Ramos (cell line): ENCODE measurements around the gene NOTUM.

ENCODE experiments used
- in situ Hi-C: fragments of 300-500 bp; cut with MboI; formaldehyde crosslinking; loops from one replicate; pipeline ENCODE4 v1.14.3; 2022; ENCODE audit warnings: low sequenced_read_pairs; ENCODE audit not compliant: unreplicated experiment

NOTUM gene

GRCh38 chr17:81980122-81980521 is 19.1 kb upstream of the NOTUM start:
- in situ Hi-C loops, result no loop called here

GRCh38 chr17:81978524-81979298 is 17.7 kb upstream of the NOTUM start:
- in situ Hi-C loops, result no loop called here

DNA sequence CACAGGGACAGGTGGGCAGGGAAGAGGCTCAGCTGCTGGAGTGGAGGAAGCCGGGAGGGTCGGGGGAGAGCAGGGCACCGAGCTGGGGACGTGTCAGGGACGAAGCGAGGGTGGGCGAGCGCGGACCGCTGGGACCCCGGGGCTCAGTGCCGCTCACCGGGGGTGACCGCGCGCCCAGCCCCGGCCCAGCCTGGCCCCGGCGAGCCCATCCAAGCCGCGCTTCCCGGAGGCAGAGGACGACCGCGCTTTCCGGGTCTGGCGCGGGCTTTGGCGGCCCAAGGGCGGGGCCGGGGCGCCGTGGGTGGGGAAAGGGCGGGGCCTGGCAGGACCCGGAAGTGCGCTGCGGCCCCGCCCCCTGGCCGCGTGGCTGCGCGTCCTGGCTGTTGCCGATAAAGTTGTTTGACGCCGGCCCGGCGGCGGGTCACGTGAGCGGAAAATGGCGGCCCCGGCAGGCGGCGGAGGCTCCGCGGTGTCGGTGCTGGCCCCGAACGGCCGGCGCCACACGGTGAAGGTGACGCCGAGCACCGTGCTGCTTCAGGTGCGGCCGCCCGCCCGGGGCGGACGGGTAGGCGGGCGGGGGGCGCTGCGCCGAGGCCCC is 16.3 kb upstream of the NOTUM start, which contains the start of gene ASPSCR1:
ASPSCR1 (plus strand) TSS at position 419 of the 598 bp plus-strand sequence; CDS start at position 437, 18 bp downstream.
- in situ Hi-C loops, result no loop called here

GRCh38 chr17:81976332-81977210 is 15.6 kb upstream of the NOTUM start:
- in situ Hi-C loops, result no loop called here

DNA sequence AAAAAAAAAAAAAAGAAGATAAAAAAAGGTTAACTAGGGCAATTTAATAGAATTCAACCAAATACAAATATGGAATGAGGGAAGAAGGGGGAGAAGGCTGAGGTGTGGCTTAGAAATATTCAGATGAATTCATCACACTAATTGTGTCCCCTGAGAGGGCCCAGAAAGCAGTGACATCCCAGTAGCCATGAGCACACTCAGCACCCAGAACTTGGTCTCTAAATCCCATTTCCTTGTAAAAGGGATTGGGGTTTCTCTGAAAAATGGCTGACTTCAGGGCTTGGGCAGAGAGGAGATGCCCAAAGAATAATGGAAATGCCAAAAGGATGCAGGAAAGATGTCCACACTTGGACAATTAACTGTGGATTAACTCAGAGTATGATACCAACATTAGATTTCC is 12.4 kb upstream of the NOTUM start:
- in situ Hi-C loops, result no loop called here

DNA sequence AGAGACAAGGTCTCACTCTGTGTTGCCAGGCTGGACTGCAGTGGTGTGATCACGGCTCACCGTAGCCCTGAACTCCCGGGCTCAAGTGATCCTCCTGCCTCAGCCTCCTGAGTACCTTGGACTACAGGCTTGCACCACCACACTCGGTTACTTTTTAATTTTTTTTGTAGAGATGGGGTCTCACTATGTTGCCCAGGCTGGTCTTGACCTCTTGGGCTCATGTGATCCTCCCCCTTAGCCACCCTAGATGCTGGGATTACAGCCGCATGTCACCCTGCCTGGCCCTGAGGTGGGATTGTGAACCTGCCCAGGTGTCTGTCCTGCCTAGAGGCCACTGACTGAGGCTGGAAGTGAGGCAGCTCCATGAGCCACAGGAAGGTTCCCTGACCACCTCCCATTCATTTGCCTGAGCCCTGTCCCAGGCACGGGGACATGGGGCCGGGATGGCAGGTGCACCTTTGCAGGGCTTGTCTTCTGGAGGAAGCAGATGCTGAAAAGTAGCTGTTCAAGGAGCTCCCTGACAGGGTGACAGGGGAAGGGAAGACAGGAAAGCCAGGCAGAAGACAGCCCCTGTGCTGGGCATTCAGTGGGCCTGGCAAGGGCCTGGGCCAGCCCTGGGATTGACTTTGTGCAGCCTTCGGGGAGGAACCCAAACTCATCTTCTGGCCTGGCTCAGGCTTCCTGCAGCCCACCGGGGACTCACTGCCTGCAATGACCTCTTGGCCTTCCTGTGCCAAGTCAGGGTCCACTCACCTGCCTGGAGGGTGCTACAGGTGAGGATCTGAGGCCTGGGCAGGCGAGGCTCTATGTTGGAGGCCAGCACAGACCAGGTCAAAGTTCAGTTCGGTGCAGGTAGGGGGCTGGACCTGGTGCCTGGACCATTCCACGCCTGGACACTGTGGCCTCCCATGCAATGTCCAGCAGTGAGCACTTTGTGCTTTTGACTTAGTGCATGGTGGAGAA is 8.1 kb upstream of the NOTUM start:
- in situ Hi-C loops, result no loop called here

DNA sequence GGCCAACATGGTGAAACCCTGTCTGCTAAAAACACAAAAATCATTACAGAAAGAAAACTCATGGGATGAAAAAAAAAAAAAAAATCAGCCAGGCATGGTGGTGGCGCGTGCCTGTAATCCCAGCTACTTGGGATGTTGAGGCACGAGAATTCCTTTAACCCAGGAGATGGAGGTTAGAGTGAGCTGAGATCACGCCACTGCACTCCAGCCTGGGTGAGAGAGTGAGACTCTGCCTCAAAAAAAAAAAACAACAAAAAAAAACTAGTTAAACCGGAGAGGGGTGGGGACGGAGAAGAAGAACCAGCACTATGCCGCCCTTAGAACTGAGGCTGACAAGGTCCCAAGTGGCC is 7.4 kb upstream of the NOTUM start:
- in situ Hi-C loops, result no loop called here

GRCh38 chr17:81967533-81968395 is 6.8 kb upstream of the NOTUM start:
- in situ Hi-C loops, result no loop called here

DNA sequence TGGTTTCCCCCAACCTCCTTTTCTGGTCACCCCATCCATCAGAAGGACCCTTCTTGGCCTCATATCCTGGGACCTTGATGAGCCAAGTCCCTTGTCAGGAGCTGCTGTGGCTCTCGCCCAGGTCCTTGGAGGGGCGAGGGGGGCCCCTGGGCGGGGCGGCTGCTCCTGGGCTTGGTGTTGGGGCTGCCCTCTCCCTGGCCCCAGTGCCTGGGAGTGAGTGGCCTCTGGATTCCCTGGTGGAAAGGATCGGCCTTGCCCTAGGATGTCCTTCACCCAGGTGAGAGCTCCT is 6.2 kb upstream of the NOTUM start:
- in situ Hi-C loops, result no loop called here

DNA sequence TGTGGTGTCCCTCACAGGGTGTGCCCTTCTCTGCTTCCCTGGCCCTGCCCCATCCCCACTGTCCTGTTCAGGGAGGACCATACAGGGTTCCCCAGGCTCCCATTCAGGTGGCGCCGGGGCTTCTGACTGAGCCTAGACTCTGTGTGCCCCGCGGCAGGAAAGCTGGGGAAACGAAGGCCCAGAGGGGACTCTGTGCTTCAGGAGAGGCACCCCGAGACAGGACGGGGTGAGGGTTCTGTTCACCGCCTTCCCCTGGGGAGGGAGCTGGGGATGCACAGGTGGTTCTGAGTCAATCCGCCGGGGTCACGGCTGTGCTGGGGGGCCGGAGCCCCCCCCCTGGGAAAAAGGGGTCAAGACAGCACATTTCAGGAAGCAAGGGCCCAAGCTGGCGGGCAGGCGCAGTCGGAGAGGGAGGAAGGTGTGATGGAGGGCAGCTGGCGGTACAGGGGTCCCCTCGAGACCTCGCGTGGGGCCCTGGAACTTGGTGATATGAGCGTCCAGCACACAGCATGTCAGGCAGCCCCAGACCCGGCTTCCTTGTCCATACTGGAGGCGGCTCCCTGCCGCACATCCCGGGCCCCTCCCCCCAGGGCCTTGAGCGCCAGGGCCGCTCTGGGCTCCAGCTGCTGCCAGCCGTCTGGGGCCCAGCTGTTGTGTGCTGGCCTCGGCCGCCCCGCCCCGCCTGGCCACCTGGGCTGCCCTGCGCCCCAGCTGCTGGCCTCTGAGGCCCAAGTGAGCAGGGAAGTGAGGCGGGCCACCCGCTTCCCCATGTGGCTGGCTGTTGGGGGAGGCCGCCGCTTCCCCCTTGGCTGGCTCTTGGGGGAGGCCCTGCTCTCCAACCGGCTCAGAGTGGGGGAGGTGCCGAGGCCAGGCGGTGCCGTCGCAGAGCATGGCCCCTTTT is 5.6 kb upstream of the NOTUM start:
- in situ Hi-C loops, result no loop called here

DNA sequence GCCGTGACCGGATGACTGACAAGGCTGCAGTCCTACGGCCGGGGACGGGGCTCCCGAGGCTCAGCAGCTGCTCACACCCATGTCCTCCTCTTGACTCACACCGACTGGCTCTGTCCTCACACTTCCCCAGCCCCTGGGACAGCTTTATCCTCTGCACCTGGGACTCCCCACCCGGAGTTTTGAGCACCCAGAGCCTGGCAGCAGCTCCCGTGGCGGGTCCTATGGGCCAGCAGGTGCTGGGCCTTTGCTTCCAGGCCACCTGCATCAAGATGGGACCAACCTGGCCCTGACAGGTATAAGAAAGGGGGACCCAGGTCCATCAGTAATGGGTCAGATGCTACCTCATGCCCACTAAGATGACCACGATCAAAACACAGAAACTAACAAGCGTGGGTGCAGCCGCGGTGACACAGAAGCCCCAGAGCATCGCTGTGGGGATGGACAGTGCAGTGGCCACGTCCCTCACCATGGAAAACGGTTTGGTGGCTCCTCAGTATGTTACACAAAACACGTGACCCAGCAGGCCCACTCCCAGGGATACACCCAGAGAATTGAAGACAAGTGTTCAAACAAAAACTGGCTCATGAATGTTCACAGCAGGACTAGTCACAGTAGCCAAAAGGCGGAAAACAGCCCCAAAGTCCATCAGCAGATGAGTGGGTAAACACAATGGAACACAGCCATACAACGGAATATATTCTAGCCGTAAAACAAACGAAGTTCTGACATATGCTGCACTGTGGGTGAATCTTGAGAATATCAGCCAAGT is 3.3 kb upstream of the NOTUM start:
- in situ Hi-C loops, result no loop called here

DNA sequence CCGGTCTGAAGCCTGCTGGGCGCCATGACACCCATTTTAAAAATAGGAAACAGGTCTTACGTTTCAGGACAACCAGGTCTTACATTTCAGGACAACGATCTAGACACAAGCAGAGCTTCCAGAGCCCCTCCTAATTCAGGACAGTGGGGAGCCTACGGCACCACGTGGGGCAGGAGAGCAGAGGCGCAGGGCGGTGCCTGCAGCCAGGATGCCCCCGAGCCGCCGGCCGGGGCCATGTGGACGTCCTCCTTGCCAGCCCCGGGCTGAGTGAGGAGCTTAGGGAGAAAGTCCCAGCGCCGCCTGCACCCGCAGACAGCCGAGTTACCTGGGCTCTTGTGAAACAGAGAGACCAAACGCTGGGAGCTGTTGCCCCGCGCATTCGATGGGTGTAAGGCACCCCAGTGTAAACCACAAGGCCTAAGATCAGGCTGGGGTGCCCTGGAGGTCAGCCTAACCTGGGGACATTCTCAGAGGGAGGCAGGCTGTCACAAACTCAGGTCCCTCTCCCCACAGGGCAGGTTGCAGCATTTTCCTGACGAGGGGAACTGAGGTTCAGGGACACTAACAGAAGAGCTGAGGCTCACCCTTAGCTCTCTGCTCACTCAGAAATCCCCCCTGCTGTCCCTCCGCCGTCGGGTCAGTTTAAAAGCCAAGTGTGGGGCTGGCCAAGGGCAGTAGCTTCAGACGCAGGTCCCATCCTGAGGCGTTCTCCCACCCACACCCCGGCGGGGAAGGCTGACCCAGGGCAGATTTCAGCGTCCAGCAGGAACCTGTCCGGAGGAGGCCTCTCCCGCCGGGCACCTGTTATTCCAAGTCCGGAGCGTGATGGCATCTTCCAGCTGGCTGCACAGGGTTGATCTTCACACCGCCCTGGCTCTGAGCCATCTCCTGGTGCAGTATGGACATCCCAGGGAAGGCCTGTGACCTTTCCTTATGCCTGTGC is 1.8 kb upstream of the NOTUM start:
- in situ Hi-C loops, result no loop called here

GRCh38 chr17:81961521-81962498 is 823 bp upstream of the NOTUM start:
- in situ Hi-C loops, result no loop called here

DNA sequence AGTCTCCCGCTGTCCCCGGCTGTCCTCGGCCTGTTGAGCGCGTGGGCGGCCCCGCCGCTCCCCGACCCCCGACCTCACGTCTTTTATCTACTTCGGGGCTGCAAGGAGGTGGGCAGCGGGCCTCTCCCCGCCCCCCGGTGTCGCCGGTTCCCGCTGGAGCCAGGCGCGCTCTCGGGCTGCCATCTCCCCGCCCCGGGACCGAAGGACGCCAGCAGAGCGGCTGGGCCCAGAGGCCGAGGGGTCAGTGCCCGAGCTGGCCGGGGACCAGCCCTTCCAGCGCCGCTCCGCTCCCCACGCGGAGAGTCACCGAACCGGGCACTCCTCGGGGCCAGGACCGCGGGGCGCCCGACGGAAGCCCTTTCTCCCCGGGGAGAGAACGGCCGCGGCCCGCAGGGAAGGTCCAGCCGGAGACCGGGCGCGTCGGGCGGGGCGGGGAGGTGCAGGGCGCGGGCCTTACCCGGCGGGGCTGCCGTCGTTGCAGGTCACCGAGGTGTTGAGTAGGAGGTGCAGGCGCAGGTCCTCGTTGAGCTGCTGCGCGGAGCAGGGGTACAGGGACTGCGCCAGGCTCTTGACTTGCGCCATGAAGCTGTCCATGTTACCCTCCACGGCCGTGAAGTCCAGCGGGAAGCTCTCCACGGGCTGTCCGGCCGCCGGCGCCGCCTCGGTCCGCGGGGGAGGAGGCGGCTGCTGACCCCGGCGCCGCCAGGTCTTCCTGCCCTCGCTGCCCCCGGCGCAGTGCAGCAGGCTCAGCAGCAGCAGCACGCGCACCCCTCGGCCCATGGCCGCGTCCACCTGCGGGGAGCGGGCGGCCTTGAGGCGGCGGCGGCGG is 643 bp downstream of the NOTUM start:
- in situ Hi-C loops, result no loop called here
